Left lung (tissue), 10 donors: ENCODE results near the gene DNAH1. TPM values are rescaled to one million over a fixed set of nuclear protein-coding genes. Genes with fewer than 3 reads are reported as not detected.

Experiments used
- ATAC-seq: fragments of 200-7000 bp; cut with Tn5 transposase; one replicate; pipeline ENCODE4 v1.9.1; 2020; ENCODE audit warnings: moderate library complexity
- DNase-seq, 4 donors: peaks; one replicate each; pipeline ENCODE4 v3.0.0-alpha.2; 2013 to 2020
- H3K27ac ChIP-seq, 2 donors: fragments of 200-600 bp; sonication (generic) in 1 of 2; one replicate each; pipeline versions ENCODE4 v1.5.0 to v1.8.0; 2020 to 2021
- H3K27me3 ChIP-seq, 2 donors: fragments of 200-600 bp; sonication (generic) in 1 of 2; one replicate each; pipeline versions ENCODE4 v1.5.0 to v1.8.0; 2020 to 2021
- H3K36me3 ChIP-seq, 2 donors: fragments of 200-600 bp; sonication (generic) in 1 of 2; one replicate each; pipeline versions ENCODE4 v1.5.0 to v1.8.0; 2020 to 2021
- H3K4me1 ChIP-seq, 2 donors: fragments of 200-600 bp; one replicate each; pipeline ENCODE4 v1.8.0; 2021
- H3K4me3 ChIP-seq, 2 donors: fragments of 200-600 bp; sonication (generic) in 1 of 2; one replicate each; pipeline versions ENCODE4 v1.5.0 to v1.8.0; 2020 to 2021; ENCODE audit warnings: mild to moderate bottlenecking in 1 of 2
- H3K9me3 ChIP-seq, 2 donors: fragments of 200-600 bp; sonication (generic) in 1 of 2; one replicate each; pipeline versions ENCODE4 v1.5.0 to v1.8.0; 2020 to 2021
- CTCF ChIP-seq, 2 donors: fragments of 200-600 bp; sonication (generic) in 1 of 2; IDR thresholded peaks; one replicate each; pipeline versions ENCODE4 v1.5.0 to v1.8.0; 2021; ENCODE audit warnings: antibody characterized with exemption in 2 of 2
- intact Hi-C, 2 donors: fragments of 100-400 bp; cut with DNase I; formaldehyde crosslinking; loops; one replicate each; pipeline versions ENCODE4 v1.11.2 to v1.14.2; 2022
- polyA plus RNA-seq, 6 donors: library from polyadenylated mRNA; unstranded; fragments of 120-200 nt; gene quantifications; one replicate each; pipeline ENCODE4 v1.2.1, GENCODE V29; 2013; ENCODE audit not compliant: insufficient read length in 6 of 6
- total RNA-seq, 2 donors: library from RNA; stranded (reverse); fragmentation: NEBNext Ultra II Directional; extraction: Animal tissue kit (Norgen Biotek cat#: 25700); gene quantifications; one replicate each; pipeline ENCODE4 v1.2.1, GENCODE V29; 2021
- donor health status: DM: no; HTN: yes; CAD: no.
- donor health status: DM: no; HTN: no; CAD: no.

DNAH1 gene
- total and polyA plus RNA-seq, 8 donors = 6.5 to 14.0 (median 9.9) TPM

- Histone ChIP-seq H3K4me1 (peaks cover 9 to 27% of the 10 kb centered on the region in 2 donors), H3K27ac (no peak overlapping the region), H3K36me3 (peaks cover 0 to 92% of the 10 kb centered on the region in 2 donors), H3K27me3 (no peaks in the 10 kb centered on the region), H3K9me3 (no peaks in the 10 kb centered on the region), H3K4me3 (no peak overlapping the region)
- no peak for TF ChIP-seq CTCF (IDR thresholded peaks at IDR 0.05)
- ATAC-seq = no peak
- no peak for DNase-seq
- intact Hi-C loops = no loop called here
Measured at GRCh38 chr3:52403955-52404354, 87.8 kb downstream of the DNAH1 start.

GRCh38 chr3:52404391-52404790, 88.3 kb downstream of the DNAH1 start:
- no peak for DNase-seq
- H3K9me3 ChIP-seq = no peaks in the 10 kb centered on the region
- no peak overlapping the region for H3K27ac ChIP-seq
- H3K36me3 ChIP-seq = peaks cover 0 to 88% of the 10 kb centered on the region in 2 donors
- no peak overlapping the region for H3K4me3 ChIP-seq
- no peak for ATAC-seq
- intact Hi-C loops = no loop called here
- H3K4me1 ChIP-seq = peaks cover 12 to 32% of the 10 kb centered on the region in 2 donors
- no peaks in the 10 kb centered on the region for H3K27me3 ChIP-seq
- no peak for TF ChIP-seq CTCF (IDR thresholded peaks at IDR 0.05)

- intact Hi-C loops = no loop called here
- DNase-seq (no peak), ATAC-seq (no peak)
- no peak for TF ChIP-seq CTCF (IDR thresholded peaks at IDR 0.05)
- no peak overlapping the region for H3K4me3 ChIP-seq
- H3K27ac ChIP-seq = no peak overlapping the region
- H3K27me3 ChIP-seq = no peaks in the 10 kb centered on the region
- peaks cover 12 to 33% of the 10 kb centered on the region in 2 donors for H3K4me1 ChIP-seq
- H3K9me3 ChIP-seq = no peaks in the 10 kb centered on the region
- H3K36me3 ChIP-seq = peaks cover 0 to 81% of the 10 kb centered on the region in 2 donors
Measured at GRCh38 chr3:52405066-52405465, 88.9 kb downstream of the DNAH1 start.

GRCh38 chr3:52405601-52406110, 89.5 kb downstream of the DNAH1 start:
- ATAC-seq = no peak
- no peak for TF ChIP-seq CTCF (IDR thresholded peaks at IDR 0.05)
- Histone ChIP-seq H3K27me3 (no peaks in the 10 kb centered on the region), H3K4me3 (no peak overlapping the region), H3K9me3 (no peaks in the 10 kb centered on the region), H3K27ac (no peak overlapping the region), H3K4me1 (peaks cover 12 to 33% of the 10 kb centered on the region in 2 donors), H3K36me3 (peaks cover 0 to 75% of the 10 kb centered on the region in 2 donors)
- intact Hi-C loops = no loop called here
- no peak for DNase-seq

- no peak for TF ChIP-seq CTCF (IDR thresholded peaks at IDR 0.05)
- peaks cover 0 to 69% of the 10 kb centered on the region in 2 donors for H3K36me3 ChIP-seq
- peaks cover 12 to 38% of the 10 kb centered on the region in 2 donors for H3K4me1 ChIP-seq
- no peaks in the 10 kb centered on the region for H3K27me3 ChIP-seq
- DNase-seq (no peak), ATAC-seq (no peak)
- intact Hi-C loops = no loop called here
- H3K4me3 ChIP-seq = no peak overlapping the region
- H3K9me3 ChIP-seq = no peaks in the 10 kb centered on the region
- no peak overlapping the region for H3K27ac ChIP-seq
Measured at GRCh38 chr3:52406231-52406661, 90.1 kb downstream of the DNAH1 start.
